Measurements from ENCODE around the gene CDK14.

GRCh38 chr7:90584378-90584777 lies 11.7 kb upstream of the CDK14 start:
- TF ChIP-seq POLR2AphosphoS5 (IDR thresholded peaks at IDR 0.05; ENCODE audit: low read depth, low read length) (no peak), CTCF (IDR thresholded peaks at IDR 0.05; ENCODE audit: control extremely low read depth in 1 of 3, insufficient read depth in 1 of 3, low read depth in 1 of 3, low read length in 3 of 3) (no peak), EZH2 (IDR thresholded peaks at IDR 0.05; ENCODE audit: low read depth, low read length, severe bottlenecking) (no peak), POLR2A (IDR thresholded peaks at IDR 0.05; ENCODE audit: control extremely low read depth in 1 of 2, low read depth in 2 of 2, low read length in 2 of 2) (no peak), NRF1 (IDR thresholded peaks at IDR 0.05; ENCODE audit: low read depth, low read length) (no peak), RBBP5 (IDR thresholded peaks at IDR 0.05; ENCODE audit: borderline replicate concordance, low read depth, low read length) (no peak), RAD21 (IDR thresholded peaks at IDR 0.05 in 1 of 2, conservative IDR thresholded peaks at IDR 0.05 in 1 of 2; ENCODE audit: low read depth in 2 of 2, low read length in 2 of 2) (no peak), SUZ12 (IDR thresholded peaks at IDR 0.05; ENCODE audit: low read length) (no peak), EP300 (IDR thresholded peaks at IDR 0.05; ENCODE audit: borderline replicate concordance in 1 of 2, low read depth in 2 of 2, low read length in 2 of 2) (no peak), E2F6 (IDR thresholded peaks at IDR 0.05) (no peak)
